Measurements from ENCODE around the gene OSBPL5. TPM values are rescaled to one million over a fixed set of nuclear protein-coding genes. Genes with fewer than 3 reads are reported as not detected.
A peak's percentile ranks its signal among the peaks of the same experiment; 100 is the strongest.

OSBPL5 gene
- polyA plus RNA-seq, 1 donor: 14.1 TPM

GRCh38 chr11:3204141-3205015 lies 39.3 kb upstream of the OSBPL5 start:
- H3K36me3 ChIP-seq (ENCODE audit: control insufficient read depth, insufficient read depth, low read length): no peaks in the 10 kb centered on the region
- peaks cover 16% of the 10 kb centered on the region for H3K4me1 ChIP-seq (ENCODE audit: control insufficient read depth, insufficient read depth, low read length)
- H3K4me3 ChIP-seq (ENCODE audit: low read length): no peak overlapping the region
- no peak for DNase-seq
- H3K9me3 ChIP-seq (ENCODE audit: control insufficient read depth, low read depth, low read length): no peaks in the 10 kb centered on the region
- WGBS (ENCODE audit: insufficient coverage, low lambda C conversion rate): no CpG with 5 or more reads among the region's 24 CpGs
- no peak overlapping the region for H3K27ac ChIP-seq (ENCODE audit: low read length)
- H3K27me3 ChIP-seq (ENCODE audit: control insufficient read depth, insufficient read depth, low read length): peaks cover 53% of the 10 kb centered on the region

GRCh38 chr11:3203221-3204043 lies 38.3 kb upstream of the OSBPL5 start:
- no peak overlapping the region for H3K27ac ChIP-seq (ENCODE audit: low read length)
- WGBS (ENCODE audit: insufficient coverage, low lambda C conversion rate): no CpG with 5 or more reads among the region's 51 CpGs
- H3K4me1 ChIP-seq (ENCODE audit: control insufficient read depth, insufficient read depth, low read length): peaks cover 16% of the 10 kb centered on the region
- no peaks in the 10 kb centered on the region for H3K9me3 ChIP-seq (ENCODE audit: control insufficient read depth, low read depth, low read length)
- no peak overlapping the region for H3K4me3 ChIP-seq (ENCODE audit: low read length)
- no peaks in the 10 kb centered on the region for H3K36me3 ChIP-seq (ENCODE audit: control insufficient read depth, insufficient read depth, low read length)
- peaks cover 53% of the 10 kb centered on the region for H3K27me3 ChIP-seq (ENCODE audit: control insufficient read depth, insufficient read depth, low read length)
- peak in 1 of 2 donors; percentile 17 for DNase-seq

- Histone ChIP-seq H3K36me3 (ENCODE audit: control insufficient read depth, insufficient read depth, low read length) (no peaks in the 10 kb centered on the region), H3K27ac (ENCODE audit: low read length) (no peak overlapping the region), H3K9me3 (ENCODE audit: control insufficient read depth, low read depth, low read length) (no peaks in the 10 kb centered on the region), H3K27me3 (ENCODE audit: control insufficient read depth, insufficient read depth, low read length) (peaks cover 53% of the 10 kb centered on the region), H3K4me1 (ENCODE audit: control insufficient read depth, insufficient read depth, low read length) (peaks cover 16% of the 10 kb centered on the region), H3K4me3 (ENCODE audit: low read length) (no peak overlapping the region)
- DNase-seq: no peak
- no CpG with 5 or more reads among the region's 17 CpGs for WGBS (ENCODE audit: insufficient coverage, low lambda C conversion rate)
Measured at GRCh38 chr11:3202759-3203158, 37.6 kb upstream of the OSBPL5 start.

- H3K4me3 ChIP-seq (ENCODE audit: low read length): no peak overlapping the region
- no peak overlapping the region for H3K27ac ChIP-seq (ENCODE audit: low read length)
- no peak for DNase-seq
- no peaks in the 10 kb centered on the region for H3K36me3 ChIP-seq (ENCODE audit: control insufficient read depth, insufficient read depth, low read length)
- H3K9me3 ChIP-seq (ENCODE audit: control insufficient read depth, low read depth, low read length): no peaks in the 10 kb centered on the region
- H3K27me3 ChIP-seq (ENCODE audit: control insufficient read depth, insufficient read depth, low read length): peaks cover 51% of the 10 kb centered on the region
- H3K4me1 ChIP-seq (ENCODE audit: control insufficient read depth, insufficient read depth, low read length): peaks cover 16% of the 10 kb centered on the region
- no CpG with 5 or more reads among the region's 7 CpGs for WGBS (ENCODE audit: insufficient coverage, low lambda C conversion rate)
Measured at GRCh38 chr11:3202305-3202704, 37.2 kb upstream of the OSBPL5 start.

- peaks cover 51% of the 10 kb centered on the region for H3K27me3 ChIP-seq (ENCODE audit: control insufficient read depth, insufficient read depth, low read length)
- WGBS (ENCODE audit: insufficient coverage, low lambda C conversion rate): no CpG with 5 or more reads among the region's 17 CpGs
- H3K36me3 ChIP-seq (ENCODE audit: control insufficient read depth, insufficient read depth, low read length): no peaks in the 10 kb centered on the region
Measured at GRCh38 chr11:3201677-3202181, 36.6 kb upstream of the OSBPL5 start.

GRCh38 chr11:3201112-3201581 lies 36.0 kb upstream of the OSBPL5 start:
- no peaks in the 10 kb centered on the region for H3K9me3 ChIP-seq (ENCODE audit: control insufficient read depth, low read depth, low read length)
- H3K36me3 ChIP-seq (ENCODE audit: control insufficient read depth, insufficient read depth, low read length): no peaks in the 10 kb centered on the region
- WGBS (ENCODE audit: insufficient coverage, low lambda C conversion rate): no CpG with 5 or more reads among the region's 15 CpGs
- H3K27me3 ChIP-seq (ENCODE audit: control insufficient read depth, insufficient read depth, low read length): peaks cover 51% of the 10 kb centered on the region
- no peak for DNase-seq
- H3K4me3 ChIP-seq (ENCODE audit: low read length): no peak overlapping the region
- no peak overlapping the region for H3K27ac ChIP-seq (ENCODE audit: low read length)
- H3K4me1 ChIP-seq (ENCODE audit: control insufficient read depth, insufficient read depth, low read length): peaks cover 15% of the 10 kb centered on the region

More at GRCh38 chr11:3201677-3202181, 36.6 kb upstream of the OSBPL5 start:
- no peaks in the 10 kb centered on the region for H3K9me3 ChIP-seq (ENCODE audit: control insufficient read depth, low read depth, low read length)
- peaks cover 16% of the 10 kb centered on the region for H3K4me1 ChIP-seq (ENCODE audit: control insufficient read depth, insufficient read depth, low read length)
- H3K27ac ChIP-seq (ENCODE audit: low read length): no peak overlapping the region
- H3K4me3 ChIP-seq (ENCODE audit: low read length): no peak overlapping the region
- DNase-seq: no peak

- no peaks in the 10 kb centered on the region for H3K36me3 ChIP-seq (ENCODE audit: control insufficient read depth, insufficient read depth, low read length)
- H3K9me3 ChIP-seq (ENCODE audit: control insufficient read depth, low read depth, low read length): no peaks in the 10 kb centered on the region
- no peak overlapping the region for H3K4me3 ChIP-seq (ENCODE audit: low read length)
- whole genome bisulfite sequencing (ENCODE audit: insufficient coverage, low lambda C conversion rate): no CpG with 5 or more reads among the region's 12 CpGs
- H3K27ac ChIP-seq (ENCODE audit: low read length): no peak overlapping the region
- peaks cover 15% of the 10 kb centered on the region for H3K4me1 ChIP-seq (ENCODE audit: control insufficient read depth, insufficient read depth, low read length)
- H3K27me3 ChIP-seq (ENCODE audit: control insufficient read depth, insufficient read depth, low read length): peaks cover 51% of the 10 kb centered on the region
- DNase-seq: no peak
Measured at GRCh38 chr11:3200388-3201111, 35.4 kb upstream of the OSBPL5 start.

- no peaks in the 10 kb centered on the region for H3K9me3 ChIP-seq (ENCODE audit: control insufficient read depth, low read depth, low read length)
- H3K27me3 ChIP-seq (ENCODE audit: control insufficient read depth, insufficient read depth, low read length): peaks cover 48% of the 10 kb centered on the region
- no peaks in the 10 kb centered on the region for H3K36me3 ChIP-seq (ENCODE audit: control insufficient read depth, insufficient read depth, low read length)
- H3K4me3 ChIP-seq (ENCODE audit: low read length): no peak overlapping the region
- no CpG with 5 or more reads among the region's 19 CpGs for WGBS (ENCODE audit: insufficient coverage, low lambda C conversion rate)
- H3K27ac ChIP-seq (ENCODE audit: low read length): no peak overlapping the region
- peaks cover 11% of the 10 kb centered on the region for H3K4me1 ChIP-seq (ENCODE audit: control insufficient read depth, insufficient read depth, low read length)
- DNase-seq: no peak
Measured at GRCh38 chr11:3199537-3200295, 34.6 kb upstream of the OSBPL5 start.

- H3K27ac ChIP-seq (ENCODE audit: low read length): no peak overlapping the region
- H3K4me3 ChIP-seq (ENCODE audit: low read length): no peak overlapping the region
- no peaks in the 10 kb centered on the region for H3K9me3 ChIP-seq (ENCODE audit: control insufficient read depth, low read depth, low read length)
- peaks cover 40% of the 10 kb centered on the region for H3K27me3 ChIP-seq (ENCODE audit: control insufficient read depth, insufficient read depth, low read length)
- WGBS (ENCODE audit: insufficient coverage, low lambda C conversion rate): no CpG with 5 or more reads among the region's 15 CpGs
- H3K36me3 ChIP-seq (ENCODE audit: control insufficient read depth, insufficient read depth, low read length): no peaks in the 10 kb centered on the region
- no peak for DNase-seq
- H3K4me1 ChIP-seq (ENCODE audit: control insufficient read depth, insufficient read depth, low read length): peaks cover 11% of the 10 kb centered on the region
Measured at GRCh38 chr11:3198815-3199214, 33.7 kb upstream of the OSBPL5 start.

All from large intestine (tissue), 3 donors.